HG03045 (cell line): ENCODE data around the gene NADSYN1.
"Not testable (repeated sequence)": the region's sequence is repeated elsewhere in the genome, so short reads cannot be mapped to it uniquely, and the experiment has no call there.

Experiments
- ATAC-seq: cut with Tn5 transposase; IDR thresholded peaks from one replicate; pipeline ENCODE4 v1.9.1; 2021; ENCODE audit warnings: mild to moderate bottlenecking, moderate library complexity; ENCODE audit not compliant: unreplicated experiment

The NADSYN1 gene

DNA sequence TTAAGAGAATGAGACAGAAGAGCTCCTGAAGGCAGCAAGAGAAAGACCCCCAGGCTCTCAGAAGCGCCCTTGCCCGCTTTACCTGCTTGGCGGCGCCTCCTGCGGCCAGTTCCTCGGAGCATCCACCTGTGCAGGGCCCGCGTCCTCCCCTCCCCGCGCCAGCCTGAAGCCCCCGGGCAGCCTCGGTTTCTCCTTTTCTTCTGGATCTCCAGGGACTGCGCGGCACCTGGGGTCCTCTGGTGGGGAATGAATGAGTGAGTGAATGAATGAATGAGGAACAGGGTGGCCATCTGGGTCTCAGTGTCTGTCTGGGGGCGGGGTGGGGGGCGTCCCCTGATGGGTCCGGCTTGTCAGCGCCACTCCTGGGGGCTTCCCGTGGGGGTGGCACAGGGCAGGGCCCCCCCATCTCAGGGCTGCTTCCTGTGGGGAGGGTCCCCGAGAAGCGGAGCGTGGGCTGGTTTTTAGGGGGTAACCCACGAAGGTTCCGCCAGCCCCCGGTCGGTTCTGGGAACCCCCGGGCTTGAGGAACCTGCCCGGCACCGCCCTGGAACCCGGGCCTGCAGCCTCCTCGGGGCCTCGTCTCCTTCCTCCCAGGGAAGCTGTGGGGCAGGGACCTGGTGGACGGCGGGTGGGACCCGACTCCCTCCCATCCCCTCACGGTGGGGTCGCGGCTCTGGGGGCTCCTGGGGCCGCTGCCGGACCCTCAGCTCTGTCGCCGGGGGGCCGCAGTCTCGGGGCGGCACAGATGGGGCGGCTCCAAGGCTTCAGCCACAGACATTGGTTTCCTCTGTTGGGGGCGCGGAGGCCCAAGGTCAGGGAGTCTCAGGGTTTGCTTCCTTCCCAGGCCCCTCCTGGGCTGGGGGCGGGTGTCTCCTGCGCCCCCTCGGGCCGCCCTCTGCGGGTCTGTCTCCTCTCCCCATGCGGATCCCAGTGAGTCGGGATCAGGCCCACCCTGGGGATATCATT is 65.8 kb downstream of the NADSYN1 start:
- no peak for ATAC-seq

DNA sequence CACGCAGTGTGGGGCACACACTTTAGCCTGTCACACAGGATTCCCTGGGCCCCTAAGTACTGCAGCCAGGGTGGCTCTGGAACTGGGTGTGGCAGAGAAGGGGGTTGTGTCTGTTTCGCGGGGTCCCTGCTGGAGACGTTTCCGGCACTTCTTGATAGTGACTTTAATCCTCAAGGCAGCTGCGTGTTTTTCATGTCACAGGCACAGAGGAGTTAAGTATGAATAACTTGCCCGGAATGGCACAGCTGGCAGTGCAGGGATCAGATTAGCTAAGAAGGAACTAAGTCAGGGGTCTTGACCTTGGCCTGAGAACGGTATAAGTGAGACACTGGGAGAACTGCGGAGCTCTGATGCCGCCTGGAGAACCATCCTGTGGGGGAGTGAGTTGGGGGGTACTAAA is 66.5 kb downstream of the NADSYN1 start:
- ATAC-seq, result no peak

DNA sequence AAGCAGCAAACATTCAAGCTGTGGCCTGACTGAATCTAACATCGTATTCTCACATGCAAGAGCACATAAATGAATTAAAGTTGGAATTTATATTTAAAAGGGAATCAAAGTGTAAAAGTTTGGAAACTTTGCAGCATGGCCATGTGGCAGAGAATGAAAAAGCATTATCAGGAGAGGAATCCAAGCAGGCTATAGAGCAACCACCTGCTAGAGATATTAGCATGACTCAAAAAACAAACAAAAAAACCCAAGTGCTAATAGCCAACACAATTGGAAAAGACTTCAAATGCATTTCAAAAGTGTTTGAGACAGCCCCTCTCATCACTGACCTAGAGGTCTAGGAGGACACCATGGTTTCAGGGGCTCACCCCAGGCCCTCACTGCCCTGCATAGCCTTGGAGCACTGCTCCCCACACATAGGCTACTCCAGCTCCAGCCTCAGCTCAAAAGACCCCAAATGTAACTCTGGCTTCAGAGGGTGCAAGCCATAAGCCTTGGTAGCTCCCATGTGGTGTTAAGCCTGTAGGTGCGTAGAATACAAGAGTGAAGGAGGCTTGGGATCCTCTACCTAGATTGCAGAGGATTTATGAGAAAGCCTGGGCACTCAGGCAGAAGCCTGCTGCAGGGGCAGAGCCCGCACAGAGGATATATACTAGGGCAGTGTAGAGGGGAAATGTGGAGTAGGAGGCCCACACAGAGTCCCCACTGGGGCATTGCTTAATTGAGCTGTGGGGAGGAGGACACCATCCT is 72.4 kb downstream of the NADSYN1 start:
- no peak for ATAC-seq

DNA sequence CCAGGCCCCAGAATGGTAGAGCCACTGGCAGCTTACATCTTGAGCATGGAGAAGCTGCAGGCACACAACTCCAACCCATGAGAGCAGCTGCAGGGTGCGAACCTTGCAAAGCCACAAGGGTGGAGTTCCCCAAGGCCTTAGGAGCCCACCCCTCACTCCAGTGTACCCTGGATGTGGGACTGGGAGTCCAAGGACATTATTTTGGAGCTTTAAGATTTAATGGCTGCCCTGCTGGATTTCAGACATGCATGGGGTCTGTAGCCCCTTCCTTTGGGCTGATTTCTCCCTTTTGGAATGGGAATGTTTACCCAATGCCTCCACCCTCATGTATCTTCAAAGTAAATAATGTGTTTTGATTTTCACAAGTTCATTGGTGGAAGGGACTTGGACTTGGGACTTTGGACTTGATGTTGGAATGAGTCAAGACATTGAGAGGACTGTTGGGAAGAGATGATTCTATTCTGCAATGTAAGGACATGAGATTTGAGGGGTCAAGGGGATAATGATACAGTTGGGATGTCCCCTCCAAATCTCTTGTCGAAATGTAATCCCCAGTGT is 73.0 kb downstream of the NADSYN1 start:
- ATAC-seq, result no peak

DNA sequence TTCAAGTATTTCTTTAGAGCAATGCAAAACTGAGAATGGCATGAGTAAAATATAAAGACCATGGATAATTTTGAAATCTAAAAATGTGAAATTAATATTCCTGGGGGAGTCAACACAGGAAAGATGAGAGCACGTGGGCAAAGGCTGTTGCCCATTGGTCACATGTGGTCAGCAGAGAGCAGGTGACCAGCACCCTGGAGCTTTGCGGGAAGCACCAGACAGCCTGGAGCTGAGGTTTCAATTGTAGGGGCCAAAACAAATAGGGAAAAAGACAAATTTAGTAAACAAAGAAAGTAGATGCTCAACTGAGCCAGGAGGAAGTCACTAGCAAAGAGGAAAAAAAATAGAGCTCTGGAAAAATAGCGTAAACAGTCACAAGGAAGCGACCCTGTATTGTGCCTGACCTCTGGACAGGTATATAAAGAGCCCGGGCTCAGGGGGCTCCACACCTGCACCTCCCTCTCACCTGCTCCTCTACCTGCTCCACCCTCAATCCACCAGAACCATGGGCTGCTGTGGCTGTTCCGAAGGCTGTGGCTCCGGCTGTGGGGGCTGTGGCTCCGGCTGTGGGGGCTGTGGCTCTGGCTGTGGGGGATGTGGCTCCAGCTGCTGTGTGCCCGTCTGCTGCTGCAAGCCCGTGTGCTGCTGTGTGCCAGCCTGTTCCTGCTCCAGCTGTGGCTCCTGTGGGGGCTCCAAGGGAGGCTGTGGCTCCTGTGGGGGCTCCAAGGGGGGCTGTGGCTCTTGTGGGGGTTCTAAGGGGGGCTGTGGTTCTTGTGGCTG is 74.0 kb downstream of the NADSYN1 start, which contains the start of gene KRTAP5-7:
KRTAP5-7 (plus strand) TSS at position 472 of the 780 bp plus-strand sequence; CDS start at position 506, 34 bp downstream.
- not testable (repeated sequence) for ATAC-seq

DNA sequence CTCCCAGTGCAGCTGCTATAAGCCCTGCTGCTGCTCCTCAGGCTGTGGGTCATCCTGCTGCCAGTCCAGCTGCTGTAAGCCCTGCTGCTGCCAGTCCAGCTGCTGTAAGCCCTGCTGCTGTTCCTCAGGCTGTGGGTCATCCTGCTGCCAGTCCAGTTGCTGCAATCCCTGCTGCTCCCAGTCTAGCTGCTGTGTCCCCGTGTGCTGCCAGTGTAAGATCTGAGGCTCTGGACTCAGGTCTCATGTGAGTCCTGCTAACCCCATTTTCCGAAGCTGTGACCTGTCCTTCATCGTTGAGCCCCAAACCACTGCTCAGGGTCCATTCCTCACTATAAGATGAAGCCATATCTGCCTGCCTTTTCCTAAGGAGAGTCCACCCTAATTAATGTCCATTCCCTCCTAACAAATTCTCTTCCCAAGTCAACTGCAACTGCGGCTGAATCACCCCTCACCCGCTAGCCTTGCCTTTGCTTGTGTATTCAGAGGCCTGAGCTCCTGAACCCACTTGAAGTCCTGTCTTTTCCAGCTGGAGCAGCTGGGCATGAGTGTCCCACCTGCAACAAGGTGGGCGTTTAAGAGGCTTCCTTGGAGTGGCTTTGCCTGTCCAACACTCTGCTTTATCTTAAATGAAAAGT is 74.7 kb downstream of the NADSYN1 start:
- no peak for ATAC-seq

DNA sequence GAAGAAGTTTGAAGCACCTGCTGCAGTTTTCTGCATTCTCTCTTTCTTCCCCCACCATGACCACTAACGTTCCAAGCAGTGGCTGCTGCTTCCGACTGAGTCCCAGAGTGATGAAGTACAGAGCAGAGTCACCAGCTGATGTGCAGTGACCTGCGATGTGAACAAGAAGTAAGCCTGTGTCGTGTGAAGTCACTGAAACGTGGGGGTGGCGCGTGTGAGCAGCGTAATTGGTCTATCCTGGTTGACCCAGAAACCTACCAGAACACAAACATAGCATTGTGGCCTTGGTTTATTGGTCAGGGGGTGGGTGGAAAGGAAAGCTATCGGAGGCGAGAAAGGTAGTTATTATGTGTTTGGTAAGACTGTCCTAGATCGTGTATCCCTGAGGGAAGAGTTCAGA is 77.6 kb downstream of the NADSYN1 start:
- ATAC-seq, result no peak

DNA sequence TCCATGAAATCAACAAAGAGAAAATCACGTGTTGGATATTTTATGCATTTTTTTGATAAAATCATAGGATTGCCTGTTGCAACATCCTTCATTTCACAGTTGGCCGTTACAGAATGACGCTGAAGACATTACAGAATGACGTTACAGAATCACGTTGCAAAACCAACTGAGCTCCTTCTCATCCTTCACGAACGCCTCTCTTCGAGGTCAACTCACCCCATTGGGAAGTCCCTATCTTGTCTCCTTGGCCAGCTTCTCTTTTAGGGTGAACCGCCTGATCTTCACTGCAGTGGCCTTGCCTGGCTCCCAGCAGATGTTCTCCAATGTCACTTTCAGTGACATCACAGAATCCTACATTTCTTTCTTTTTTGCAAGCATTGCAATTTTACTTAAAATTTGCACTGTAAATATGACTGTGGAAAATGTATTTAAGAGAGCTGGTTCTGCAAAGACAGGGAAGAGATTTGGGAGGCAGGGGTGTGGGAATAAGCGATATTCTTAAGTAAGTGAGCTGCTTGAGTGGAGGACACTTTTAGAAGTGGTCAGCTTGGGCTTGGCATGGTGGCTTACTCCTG is 79.1 kb downstream of the NADSYN1 start:
- ATAC-seq, result no peak

DNA sequence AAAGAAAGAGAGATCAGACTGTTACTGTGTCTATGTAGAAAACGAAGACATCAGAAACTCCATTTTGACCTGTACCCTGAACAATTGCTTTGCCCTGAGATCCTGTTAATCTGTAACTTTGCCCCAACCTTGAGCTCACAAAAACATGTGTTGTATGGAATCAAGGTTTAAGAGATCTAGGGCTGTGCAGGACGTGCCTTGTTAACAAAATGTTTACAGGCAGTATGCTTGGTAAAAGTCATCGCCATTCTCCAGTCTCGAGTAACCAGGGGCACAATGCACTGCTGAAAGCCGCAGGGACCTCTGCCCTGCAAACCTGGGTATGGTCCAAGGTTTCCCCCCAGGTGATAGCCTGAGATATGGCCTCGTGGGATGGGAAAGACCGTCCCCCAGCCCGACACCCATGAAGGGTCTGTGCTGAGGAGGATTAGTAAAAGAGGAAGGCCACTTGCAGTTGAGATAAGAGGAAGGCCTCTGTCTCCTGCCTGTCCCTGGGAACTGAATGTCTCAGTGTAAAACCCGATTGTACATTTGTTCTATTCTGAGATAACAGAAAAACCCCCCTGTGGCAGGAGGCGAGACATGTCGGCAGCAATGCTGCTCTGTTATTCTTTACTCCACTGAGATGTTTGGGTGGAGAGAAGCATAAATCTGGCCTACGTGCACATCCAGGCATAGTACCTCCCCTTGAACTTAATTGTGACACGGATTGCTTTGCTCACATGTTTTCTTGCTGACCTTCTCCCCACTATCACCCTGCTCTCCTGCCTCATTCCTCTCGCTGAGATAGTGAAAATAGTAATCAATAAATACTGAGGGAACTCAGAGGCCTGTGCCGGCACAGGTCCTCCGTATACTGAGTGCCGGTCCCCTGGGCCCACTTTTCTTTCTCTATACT is 82.0 kb downstream of the NADSYN1 start:
- ATAC-seq, result not testable (repeated sequence)

DNA sequence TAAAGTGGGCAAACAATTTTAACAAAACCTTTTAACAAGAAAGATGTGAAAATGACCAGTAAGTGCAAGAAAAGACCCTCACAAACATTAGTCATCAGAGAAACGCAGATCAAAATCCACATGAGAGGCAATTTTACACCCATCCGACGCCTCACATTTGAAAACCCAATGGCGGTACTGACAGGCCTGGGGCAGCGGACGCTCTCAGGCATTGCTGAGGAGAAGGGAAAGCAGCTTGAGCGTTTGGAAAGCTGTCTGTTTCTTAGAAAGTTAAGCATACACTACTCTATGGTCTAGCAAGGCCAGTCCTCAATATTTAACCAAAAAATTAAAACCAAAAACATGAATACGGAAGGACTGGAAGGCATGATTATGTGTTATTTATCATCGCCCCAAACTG is 82.8 kb downstream of the NADSYN1 start:
- ATAC-seq, result no peak

DNA sequence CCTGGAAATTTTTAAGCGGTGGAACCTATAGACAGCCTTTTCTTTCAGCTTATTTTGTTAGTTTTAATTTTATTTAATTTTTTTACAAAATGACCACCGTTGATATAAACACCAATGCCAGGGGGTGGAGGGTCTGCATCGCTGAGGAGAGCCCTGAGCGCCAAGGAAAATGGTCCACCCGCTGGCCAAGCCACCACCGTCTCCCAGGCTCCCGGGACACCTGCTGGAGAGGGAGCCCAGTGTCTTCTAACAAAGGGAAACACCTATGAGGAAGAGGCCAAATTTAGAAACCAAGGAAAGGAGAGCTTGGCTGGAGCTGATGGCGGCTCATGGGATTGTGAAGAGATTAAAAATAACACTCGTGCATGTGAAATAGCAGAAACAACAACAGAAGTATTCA is 84.5 kb downstream of the NADSYN1 start:
- ATAC-seq, result no peak

DNA sequence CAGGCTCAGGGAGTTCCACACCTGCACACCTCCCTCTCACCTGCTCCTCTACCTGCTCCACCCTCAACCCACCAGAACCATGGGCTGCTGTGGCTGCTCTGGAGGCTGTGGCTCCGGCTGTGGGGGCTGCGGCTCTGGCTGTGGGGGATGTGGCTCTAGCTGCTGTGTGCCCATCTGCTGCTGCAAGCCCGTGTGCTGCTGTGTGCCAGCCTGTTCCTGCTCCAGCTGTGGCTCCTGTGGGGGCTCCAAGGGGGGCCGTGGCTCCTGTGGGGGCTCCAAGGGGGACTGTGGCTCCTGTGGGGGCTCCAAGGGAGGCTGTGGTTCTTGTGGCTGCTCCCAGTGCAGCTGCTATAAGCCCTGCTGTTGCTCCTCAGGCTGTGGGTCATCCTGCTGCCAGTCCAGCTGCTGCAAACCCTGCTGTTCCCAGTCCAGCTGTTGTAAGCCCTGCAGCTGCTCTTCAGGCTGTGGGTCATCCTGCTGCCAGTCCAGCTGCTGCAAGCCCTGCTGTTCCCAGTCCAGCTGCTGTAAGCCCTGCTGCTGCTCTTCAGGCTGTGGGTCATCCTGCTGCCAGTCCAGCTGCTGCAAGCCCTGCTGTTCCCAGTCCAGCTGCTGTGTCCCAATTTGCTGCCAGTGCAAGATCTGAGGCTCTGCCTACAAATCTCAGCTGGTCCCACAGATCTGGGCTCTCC is 85.1 kb downstream of the NADSYN1 start, which contains the start of gene KRTAP5-8:
KRTAP5-8 (plus strand) TSS at position 49 of the 689 bp plus-strand sequence; CDS start at position 80, 31 bp downstream.
- not testable (repeated sequence) for ATAC-seq

DNA sequence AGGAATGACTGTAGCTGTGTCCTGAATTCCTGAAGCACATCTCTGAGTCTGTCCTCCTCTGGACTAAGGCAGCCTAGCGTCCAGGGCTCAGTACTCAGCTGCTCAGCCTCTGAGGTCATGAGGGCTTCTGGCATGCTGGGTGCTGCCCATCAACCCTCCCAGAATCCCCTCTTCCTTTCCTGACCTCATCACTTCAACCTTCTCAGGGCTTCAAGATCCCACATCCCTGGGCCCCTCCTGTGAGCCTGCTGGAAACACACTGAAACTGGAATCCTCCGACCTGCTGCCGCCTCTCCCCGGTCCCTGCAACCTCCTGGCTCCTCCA is 85.6 kb downstream of the NADSYN1 start:
- no peak for ATAC-seq

DNA sequence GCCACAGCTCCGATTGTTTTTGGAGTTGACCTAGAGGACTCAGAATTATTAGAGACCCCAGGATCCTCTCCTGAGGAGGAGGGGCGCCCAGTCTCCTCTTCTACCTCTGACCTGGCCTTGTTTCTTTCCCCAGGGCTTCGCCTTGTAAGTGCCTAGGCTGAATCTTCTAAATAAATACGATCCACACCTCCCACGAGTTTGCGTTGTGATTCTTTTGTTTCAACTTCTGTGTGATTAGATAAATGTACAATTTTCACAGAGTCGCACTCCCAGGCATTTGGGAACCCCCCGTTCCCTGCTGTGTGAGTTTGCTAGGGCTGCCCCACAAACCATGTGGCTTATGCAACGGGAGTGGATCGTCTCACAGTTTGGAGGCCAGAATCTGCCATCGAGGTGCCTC is 86.0 kb downstream of the NADSYN1 start:
- ATAC-seq, result no peak

DNA sequence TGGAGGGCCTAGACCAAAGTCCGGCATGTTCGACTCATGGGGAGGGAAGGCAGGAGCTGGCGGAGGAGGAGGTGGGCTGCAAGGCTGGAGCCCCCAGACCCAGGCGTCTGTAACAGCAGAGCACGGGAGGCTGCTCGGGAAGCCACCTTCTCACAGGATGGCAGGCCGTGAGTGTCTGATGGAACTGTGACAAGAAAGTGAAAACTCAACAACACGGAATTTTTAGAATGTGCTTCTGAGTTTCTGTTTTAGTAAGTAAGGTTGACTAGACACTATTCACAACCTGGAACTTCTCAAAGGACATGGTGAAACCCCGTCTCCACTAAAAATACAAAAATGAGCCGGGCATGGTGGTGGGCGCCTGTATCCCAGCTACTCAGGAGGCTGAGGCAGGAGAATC is 87.0 kb downstream of the NADSYN1 start:
- ATAC-seq, result not testable (repeated sequence)

DNA sequence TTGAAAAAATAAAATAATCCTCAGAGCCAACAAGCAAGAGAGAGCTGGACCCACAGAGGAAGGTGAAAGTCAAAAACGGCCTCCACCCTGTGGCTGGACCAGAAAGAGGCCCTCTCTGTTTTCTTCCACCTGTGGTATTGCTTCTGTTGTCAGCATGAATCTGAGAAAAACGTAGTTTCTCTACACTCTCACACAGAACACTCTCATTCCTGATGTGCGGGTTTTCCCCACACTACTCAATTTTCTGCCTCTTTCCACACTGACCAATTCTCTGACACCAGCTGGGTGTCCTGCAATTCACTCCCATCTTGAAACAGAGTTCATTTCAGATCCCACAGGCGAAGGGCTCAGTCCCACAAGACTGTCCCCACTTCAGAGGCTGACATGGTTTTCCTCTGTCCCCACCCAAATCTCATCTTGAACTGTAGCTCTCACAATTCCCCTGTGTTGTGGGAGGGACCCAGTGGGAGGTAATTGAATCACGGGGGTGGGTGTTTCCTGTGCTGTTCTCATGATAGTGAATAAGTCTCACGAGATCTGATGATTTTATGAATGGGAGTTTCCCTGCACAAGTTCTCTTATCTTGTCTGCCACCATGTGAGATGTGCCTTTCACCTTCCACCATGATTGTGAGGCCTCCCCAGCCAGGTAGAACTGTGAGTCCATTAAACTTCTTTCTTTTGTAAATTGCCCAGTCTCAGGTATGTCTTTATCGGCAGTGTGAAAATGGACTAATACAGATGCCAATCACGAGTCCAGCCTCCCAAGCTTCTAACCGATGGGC is 87.7 kb downstream of the NADSYN1 start:
- ATAC-seq, result not testable (repeated sequence)

DNA sequence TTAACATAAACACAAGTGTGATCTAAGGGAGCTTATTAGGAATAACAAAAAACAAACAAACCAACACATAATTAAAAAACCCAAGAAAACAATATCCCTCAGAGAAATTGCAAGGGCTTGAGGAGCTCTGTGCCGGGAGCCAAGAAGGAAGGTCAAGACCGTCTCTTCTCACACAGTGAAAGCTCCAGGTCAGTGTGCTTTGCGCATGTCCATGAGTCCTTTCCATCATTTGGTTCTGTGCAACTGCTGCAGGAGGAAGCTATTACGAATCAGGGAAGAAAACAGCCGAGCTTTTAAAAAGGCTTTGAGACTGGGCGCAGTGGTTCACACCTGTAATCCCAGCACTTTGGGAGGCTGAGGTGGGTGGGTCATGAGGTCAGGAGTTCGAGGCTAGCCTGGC is 89.4 kb downstream of the NADSYN1 start:
- no peak for ATAC-seq
